H1 (cell line): ENCODE results near the gene SLC5A9. TPM values are rescaled to one million over a fixed set of nuclear protein-coding genes. Genes with fewer than 3 reads are reported as not detected.
A peak's percentile ranks its signal among the peaks of the same experiment; 100 is the strongest.

Source experiments
- CTCF ChIA-PET: fragments of 300-600 bp; sonication (Branson Sonifier 250); formaldehyde crosslinking; loops from one replicate; lab custom pipeline; 2021; ENCODE audit not compliant: partially characterized antibody; lab: Charles Lee
- POLR2A ChIA-PET: fragments of 300-600 bp; sonication (Branson Sonifier 250); formaldehyde crosslinking; loops from one replicate; lab custom pipeline; 2021; ENCODE audit warnings: inconsistent platforms; ENCODE audit not compliant: partially characterized antibody; lab: Charles Lee
- DNase-seq, 2 experiments: peaks; one replicate each; pipeline versions ENCODE4 v3.0.0 to v3.0.0-alpha.2; 2010 to 2022; ENCODE audit warnings: low spot score in 2 of 2, low read depth in 1 of 2, mixed read lengths in 1 of 2
- FAIRE-seq: peaks from 2 replicates; lab custom pipeline; 2011; peaks lifted over from hg19 to GRCh38; lab: Jason Lieb, UNC
- H2AFZ ChIP-seq: 2 replicates; pipeline ENCODE4 v1.8.1; 2012; ENCODE audit warnings: low read length, inconsistent platforms
- H2AK5ac ChIP-seq: 2 replicates; pipeline ENCODE4 v1.6.1; 2013; ENCODE audit warnings: low read depth, low read length
- H2BK120ac ChIP-seq: replicated peaks from 2 replicates; pipeline ENCODE3; 2013; ENCODE audit warnings: low read depth, low read length, inconsistent platforms
- H2BK12ac ChIP-seq: 2 replicates; pipeline ENCODE4 v1.6.1; 2013; ENCODE audit warnings: low read depth, low read length
- H2BK15ac ChIP-seq: 2 replicates; pipeline ENCODE4 v1.6.1; 2013; ENCODE audit warnings: low read length
- H2BK20ac ChIP-seq: 2 replicates; pipeline ENCODE4 v1.6.1; 2013; ENCODE audit warnings: low read length
- H2BK5ac ChIP-seq: 2 replicates; pipeline ENCODE4 v1.6.1; 2013; ENCODE audit warnings: low read depth, low read length
- H3K14ac ChIP-seq: 2 replicates; pipeline ENCODE4 v1.6.1; 2013; ENCODE audit warnings: inconsistent platforms; ENCODE audit not compliant: insufficient read length
- H3K18ac ChIP-seq: 2 replicates; pipeline ENCODE4 v1.6.1; 2013; ENCODE audit warnings: low read length; ENCODE audit errors: extremely low read depth
- H3K23ac ChIP-seq: 2 replicates; pipeline ENCODE4 v1.6.1; 2013; ENCODE audit warnings: inconsistent platforms; ENCODE audit not compliant: insufficient read length
- H3K23me2 ChIP-seq: 2 replicates; pipeline ENCODE4 v1.6.1; 2013; ENCODE audit warnings: low read depth, low read length
- H3K27ac ChIP-seq: 2 replicates; pipeline ENCODE4 v1.6.1; 2011; ENCODE audit warnings: low read depth, low read length, inconsistent platforms
- H3K27me3 ChIP-seq, 4 experiments: replicated peaks in 1 of 4; 1 replicate in 1 of 4; 2 replicates in 3 of 4; pipeline versions ENCODE4 v1.6.1 to v1.8.1; 2011 to 2013; ENCODE audit warnings: low read length in 3 of 4, mild to moderate bottlenecking in 3 of 4, inconsistent platforms in 2 of 4, mixed read lengths in 2 of 4, moderate library complexity in 1 of 4; ENCODE audit not compliant: control insufficient read depth in 3 of 4, insufficient read depth in 3 of 4; ENCODE audit errors: extremely low read depth in 1 of 4
- H3K36me3 ChIP-seq, 4 experiments: 2 replicates each; pipeline versions ENCODE4 v1.6.1 to v1.8.1; 2011 to 2013; ENCODE audit warnings: mild to moderate bottlenecking in 4 of 4, low read length in 3 of 4, moderate library complexity in 2 of 4, control low read depth in 1 of 4, inconsistent platforms in 1 of 4; ENCODE audit not compliant: insufficient read depth in 4 of 4, control insufficient read depth in 2 of 4
- H3K4ac ChIP-seq: replicated peaks from 2 replicates; pipeline ENCODE3; 2013; ENCODE audit warnings: low read length, low read depth, mixed read lengths, inconsistent platforms; ENCODE audit not compliant: insufficient read length
- H3K4me1 ChIP-seq, 4 experiments: replicated peaks in 1 of 4; 1 replicate in 1 of 4; 2 replicates in 3 of 4; pipeline versions ENCODE4 v1.6.1 to v1.8.1; 2011 to 2013; ENCODE audit warnings: low read length in 3 of 4, inconsistent platforms in 2 of 4, mixed read lengths in 1 of 4; ENCODE audit not compliant: insufficient read depth in 4 of 4, control insufficient read depth in 3 of 4
- H3K4me2 ChIP-seq, 2 experiments: 2 replicates each; pipeline versions ENCODE4 v1.6.1 to v1.8.1; 2011 to 2013; ENCODE audit warnings: low read depth in 2 of 2, low read length in 2 of 2, control low read depth in 1 of 2, inconsistent platforms in 1 of 2, mild to moderate bottlenecking in 1 of 2; ENCODE audit not compliant: insufficient read depth in 1 of 2
- H3K4me3 ChIP-seq, 4 experiments: fragments of 200-600, 300-600 bp in 1 of 4; sonication (generic), shearing (Covaris generic), sonication (Bioruptor Twin) in 1 of 4; 2 replicates each; pipeline versions ENCODE4 v1.5.1 to v1.8.1; 2011 to 2016; ENCODE audit warnings: low read length in 4 of 4, low read depth in 3 of 4, control low read depth in 2 of 4, inconsistent platforms in 2 of 4, mild to moderate bottlenecking in 2 of 4, mixed read lengths in 1 of 4, moderate library complexity in 1 of 4; ENCODE audit not compliant: insufficient read depth in 2 of 4; ENCODE audit errors: extremely low read depth in 1 of 4
- H3K56ac ChIP-seq: replicated peaks from 2 replicates; pipeline ENCODE3; 2013; ENCODE audit warnings: low read depth, mild to moderate bottlenecking, mixed read lengths, low read length, inconsistent platforms; ENCODE audit not compliant: insufficient read length
- H3K79me1 ChIP-seq: 2 replicates; pipeline ENCODE4 v1.6.1; 2013; ENCODE audit warnings: low read depth, low read length, control low read depth
- H3K79me2 ChIP-seq, 2 experiments: 2 replicates each; pipeline versions ENCODE4 v1.6.1 to v1.8.1; 2012 to 2013; ENCODE audit warnings: low read length in 2 of 2, mild to moderate bottlenecking in 2 of 2, inconsistent platforms in 1 of 2; ENCODE audit not compliant: insufficient read depth in 2 of 2, control insufficient read depth in 1 of 2
- H3K9ac ChIP-seq, 4 experiments: replicated peaks in 1 of 4; 1 replicate in 1 of 4; 2 replicates in 3 of 4; pipeline versions ENCODE4 v1.6.1 to v1.8.1; 2011 to 2013; ENCODE audit warnings: low read depth in 3 of 4, low read length in 3 of 4, control low read depth in 2 of 4, mild to moderate bottlenecking in 2 of 4, moderate library complexity in 2 of 4, inconsistent platforms in 1 of 4; ENCODE audit errors: extremely low read depth in 1 of 4
- H3K9me3 ChIP-seq, 2 experiments: 2 replicates each; pipeline versions ENCODE4 v1.6.1 to v1.8.1; 2012 to 2013; ENCODE audit warnings: mild to moderate bottlenecking in 2 of 2, moderate library complexity in 2 of 2, control low read depth in 1 of 2, inconsistent platforms in 1 of 2, low read depth in 1 of 2, low read length in 1 of 2, mixed read lengths in 1 of 2; ENCODE audit not compliant: insufficient read depth in 2 of 2
- H4K20me1 ChIP-seq, 2 experiments: replicated peaks in 1 of 2; 2 replicates each; pipeline versions ENCODE3 to v1.8.1; 2011 to 2013; ENCODE audit warnings: inconsistent platforms in 2 of 2, low read length in 2 of 2, mild to moderate bottlenecking in 1 of 2; ENCODE audit not compliant: insufficient read depth in 2 of 2, control insufficient read depth in 1 of 2
- H4K5ac ChIP-seq: 2 replicates; pipeline ENCODE4 v1.6.1; 2013; ENCODE audit warnings: low read length, low read depth, mixed read lengths, inconsistent platforms; ENCODE audit not compliant: insufficient read length
- H4K8ac ChIP-seq: 2 replicates; pipeline ENCODE4 v1.8.0; 2013; ENCODE audit warnings: mild to moderate bottlenecking, moderate library complexity, low read length, inconsistent platforms; ENCODE audit not compliant: insufficient read depth; ENCODE audit errors: extremely low read depth
- H4K91ac ChIP-seq: replicated peaks from 2 replicates; pipeline ENCODE3; 2013; ENCODE audit warnings: low read length, mixed read lengths, inconsistent platforms; ENCODE audit not compliant: insufficient read length
- CHD1 ChIP-seq: IDR thresholded peaks from 2 replicates; pipeline ENCODE4 v1.6.1; 2012; ENCODE audit warnings: low read depth, low read length, improper control_type of control experiment
- CREB1 ChIP-seq: IDR thresholded peaks from 2 replicates; pipeline ENCODE4 v1.6.1; 2012; ENCODE audit warnings: inconsistent platforms
- EP300 ChIP-seq, 2 experiments: IDR thresholded peaks; 1 replicate in 1 of 2; 2 replicates in 1 of 2; pipeline ENCODE4 v1.6.1; 2011 to 2012; ENCODE audit warnings: low read depth in 2 of 2, low read length in 2 of 2, mild to moderate bottlenecking in 2 of 2, borderline replicate concordance in 1 of 2, inconsistent platforms in 1 of 2, moderate library complexity in 1 of 2
- HDAC2 ChIP-seq, 2 experiments: fragments of 300-600 bp in 1 of 2; sonication (generic) in 1 of 2; IDR thresholded peaks; 2 replicates each; pipeline ENCODE4 v1.6.1; 2011 to 2012; ENCODE audit warnings: low read depth in 2 of 2, low read length in 2 of 2, mild to moderate bottlenecking in 2 of 2, moderate library complexity in 2 of 2, borderline replicate concordance in 1 of 2, inconsistent platforms in 1 of 2
- NANOG ChIP-seq: IDR thresholded peaks from 2 replicates; pipeline ENCODE4 v1.6.1; 2011; ENCODE audit warnings: low read length, low read depth, mild to moderate bottlenecking, inconsistent platforms; ENCODE audit not compliant: insufficient read depth, poor library complexity, severe bottlenecking
- PHF8 ChIP-seq: fragments of 200-600 bp; sonication (generic); conservative IDR thresholded peaks from 2 replicates; pipeline ENCODE4 v1.7.1; 2012; ENCODE audit warnings: low read depth, mild to moderate bottlenecking, inconsistent platforms, low read length, moderate library complexity
- TCF12 ChIP-seq: IDR thresholded peaks from 2 replicates; pipeline ENCODE4 v1.6.1; 2011; ENCODE audit warnings: low read depth, mild to moderate bottlenecking, low read length
- YY1 ChIP-seq: IDR thresholded peaks from 2 replicates; pipeline ENCODE4 v1.6.1; 2011; ENCODE audit warnings: low read depth, mild to moderate bottlenecking, low read length
- WGBS, 2 experiments: shearing (Covaris generic) in 1 of 2; methylation state at CpG; one replicate each; pipeline versions ENCODE4 v1.1.6 to v1.1.7; 2013 to 2015; ENCODE audit warnings: low lambda C conversion rate in 2 of 2, mixed read lengths in 2 of 2, inconsistent platforms in 1 of 2, low coverage in 1 of 2, missing lambda C conversion rate in 1 of 2; ENCODE audit not compliant: insufficient replicate concordance in 2 of 2, insufficient coverage in 1 of 2, insufficient read length in 1 of 2; ENCODE audit errors: extremely low coverage in 1 of 2, missing lambda C conversion rate in 1 of 2; 5-methylcytosine and 5-hydroxymethylcytosine counted together
- long read RNA-seq, 2 experiments: library from RNA in 1 of 2; library from capped mRNA in 1 of 2; stranded (forward); transcript quantifications; one replicate each; pipeline ENCODE4 v2.0.0, GENCODE V29; 2021; ENCODE audit warnings: inconsistent platforms in 1 of 2
- polyA minus RNA-seq, 3 experiments: library from RNA; depleted of rRNA, polyadenylated mRNA; stranded (reverse); fragments of >200 nt; gene quantifications; 1 replicate in 2 of 3; 2 replicates in 1 of 3; pipeline ENCODE4 v1.2.3, GENCODE V29; 2011
- polyA plus RNA-seq, 7 experiments: library from polyadenylated mRNA; depleted of rRNA in 3 of 7; stranded (reverse) in 5 of 7; unstranded in 2 of 7; fragments of >200 nt in 5 of 7; fragments of 200-250 nt in 2 of 7; gene quantifications; 1 replicate in 5 of 7; 2 replicates in 1 of 7; 4 replicates in 1 of 7; pipeline versions ENCODE4 v1.2.1 to v1.2.3, GENCODE V29; 2011 to 2013; ENCODE audit warnings: missing spikeins in 2 of 7, mixed read lengths in 2 of 7
- total RNA-seq: library from RNA; stranded (reverse); fragmentation: NEBNext Ultra II Directional; extraction: Animal tissue kit (Norgen Biotek cat#: 25700); gene quantifications from 2 replicates; pipeline ENCODE4 v1.2.1, GENCODE V29; 2021

SLC5A9 gene
- total RNA-seq, result not detected in 2 replicates
- polyA plus RNA-seq (2011; rRNA removed), result 0.03 and 0.05 TPM in 2 replicates
- 0.13 TPM for polyA plus RNA-seq (2011; cell fraction: cytosol; rRNA removed)
- 0.74 TPM for polyA plus RNA-seq (2011; cell fraction: nucleus; rRNA removed)
- 0.13 to 0.39 TPM (median 0.25 TPM) in 4 replicates for polyA plus RNA-seq (2012, experiment 1 of 2)
- not detected for polyA plus RNA-seq (2012, experiment 2 of 2)
- polyA plus RNA-seq (2013, experiment 1 of 2), result 0.14 TPM
- 0.07 TPM for polyA plus RNA-seq (2013, experiment 2 of 2)
- 0.25 TPM in 1 of 2 replicates, not detected in the other for polyA minus RNA-seq (2011; rRNA and poly(A)+ RNA removed)
- not detected for polyA minus RNA-seq (2011; cell fraction: cytosol; rRNA and poly(A)+ RNA removed)
- not detected for polyA minus RNA-seq (2011; cell fraction: nucleus; rRNA and poly(A)+ RNA removed)
- long read RNA-seq, experiment 1, result 0 reads
- long read RNA-seq, experiment 2, result 0 reads

GRCh38 chr1:48222501-48223242 lies at the start of gene SLC5A9:
Gene SLC5A9 (plus strand): TSS chr1:48222716. CDS start chr1:48222737, 21 bp downstream.
- no peak within 1 kb of the TSS; the same call in 1 of the 2 replicates for H2BK20ac ChIP-seq
- peaks cover 6% of the 10 kb centered on the region; the same call in 1 of the 2 replicates for H3K23me2 ChIP-seq
- no peaks in the 10 kb centered on the region for H3K9me3 ChIP-seq
- H2BK120ac ChIP-seq, result no peak within 1 kb of the TSS
- no peaks in the 10 kb centered on the region for H3K4me1 ChIP-seq
- peak within 1 kb of the TSS; percentile 55; the same call in 1 of the 2 replicates for H2BK12ac ChIP-seq
- no peak within 1 kb of the TSS for H3K14ac ChIP-seq
- peaks cover 0 to 1% (median 0%) of the 10 kb centered on the region in 4 experiments; a peak in 1 of 7 replicates for H3K27me3 ChIP-seq
- H3K56ac ChIP-seq, result no peak within 1 kb of the TSS
- no peak within 1 kb of the TSS for H4K5ac ChIP-seq
- H3K79me1 ChIP-seq, result no peaks in the 10 kb centered on the region
- H2AFZ ChIP-seq, result no peak within 1 kb of the TSS
- H3K18ac ChIP-seq, result no peak within 1 kb of the TSS
- no peak within 1 kb of the TSS for H4K91ac ChIP-seq
- no peak within 1 kb of the TSS for H2BK5ac ChIP-seq
- CTCF ChIA-PET, result interaction anchor here (0.6 to 4.7 kb wide), 3 partner anchors 19 to 199 kb away, joined by 3 to 30 read pairs (median 3); no protein-coding TSS in a partner anchor
- no peaks in the 10 kb centered on the region; a peak in 1 of 8 replicates for H3K36me3 ChIP-seq
- POLR2A ChIA-PET, result no interaction called here
- peaks cover 0 to 4% of the 10 kb centered on the region in 2 experiments for H4K20me1 ChIP-seq
- DNase-seq (no peak), FAIRE-seq (no peak)
- H3K27ac ChIP-seq, result no peak within 1 kb of the TSS
- no peak within 1 kb of the TSS for H3K4ac ChIP-seq
- 90% methylated on average over 7 of the region's 8 CpGs; no CpG with 5 or more reads in 1 of the 2 experiments for WGBS, 2 experiments
- no peak within 1 kb of the TSS for H4K8ac ChIP-seq
- peak within 1 kb of the TSS; percentile 2; the same call in 1 of the 2 replicates for H2BK15ac ChIP-seq
- H3K79me2 ChIP-seq, result no peaks in the 10 kb centered on the region
- H3K23ac ChIP-seq, result no peak within 1 kb of the TSS
- no peak within 1 kb of the TSS for H3K9ac ChIP-seq
- no peak within 1 kb of the TSS; the same call in 1 of the 2 replicates for H2AK5ac ChIP-seq
- H3K4me2 ChIP-seq, result no peak within 1 kb of the TSS
- no peak within 1 kb of the TSS for H3K4me3 ChIP-seq
- TF ChIP-seq PHF8 (no peak), YY1 (no peak), TCF12 (no peak), NANOG (no peak), CREB1 (no peak), HDAC2 (IDR thresholded peaks at IDR 0.05; ENCODE audit: borderline replicate concordance in 1 of 2, low read depth in 2 of 2, low read length in 2 of 2) (no peak), CHD1 (no peak), EP300 (IDR thresholded peaks at IDR 0.05; ENCODE audit: borderline replicate concordance in 1 of 2, low read depth in 2 of 2, low read length in 2 of 2) (no peak)
